SK-N-MC (cell line): Measurements from ENCODE around the gene ATP8B3.

Experiments used
- EZH2 ChIP-seq: fragments of 200-600 bp; sonication (generic); IDR thresholded peaks from one replicate; pipeline ENCODE4 v1.6.1; 2017; ENCODE audit warnings: antibody characterized with exemption
- FOXP2 ChIP-seq: optimal IDR thresholded peaks from 2 replicates; pipeline ENCODE3; 2011; ENCODE audit warnings: mild to moderate bottlenecking, moderate library complexity; ENCODE audit not compliant: insufficient read depth; ENCODE audit errors: extremely low read length, control extremely low read depth
- POLR2AphosphoS5 ChIP-seq: IDR thresholded peaks from 2 replicates; pipeline ENCODE4 v1.6.1; 2012; ENCODE audit warnings: mild to moderate bottlenecking, low read depth, low read length, borderline replicate concordance

DNA sequence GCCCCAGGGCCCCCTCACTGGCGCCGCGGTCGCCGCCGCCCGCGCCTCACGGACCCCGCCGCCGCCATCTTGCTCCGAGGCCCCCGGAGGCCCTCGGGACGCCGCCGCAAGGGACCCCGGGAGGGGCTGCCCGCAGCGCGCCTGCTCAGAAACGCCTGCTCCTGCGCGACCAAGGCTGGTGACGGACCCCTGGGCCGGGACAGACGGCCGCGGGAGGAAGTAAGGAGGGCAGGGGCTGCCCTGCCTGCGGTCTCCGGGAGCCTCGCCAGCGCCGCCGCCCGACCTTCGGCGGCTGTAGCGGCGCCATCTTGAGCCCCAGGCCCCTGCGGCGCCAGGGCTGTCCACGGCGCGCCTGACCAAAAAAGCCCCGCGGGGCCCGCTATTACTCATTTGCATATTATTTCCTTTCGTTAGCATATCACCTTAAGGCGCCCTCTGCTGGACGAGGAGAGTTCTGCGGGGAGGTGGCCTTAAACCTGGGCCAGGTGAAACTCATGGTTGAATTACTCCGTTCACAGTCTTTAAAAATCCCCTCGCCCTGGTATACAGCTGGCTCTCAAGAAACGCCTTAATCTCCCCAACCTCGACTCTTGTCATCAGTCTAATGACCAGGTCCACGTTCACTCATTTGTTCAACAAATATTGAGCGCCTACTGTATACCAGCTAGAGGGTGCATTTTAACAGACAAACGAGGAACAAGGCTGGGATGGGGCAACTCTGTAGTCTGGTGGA lies 36.5 kb upstream of the ATP8B3 start, which contains the start of gene REXO1:
- peak; percentile 9; the same call in 1 of the 2 replicates for TF ChIP-seq POLR2AphosphoS5
- TF ChIP-seq EZH2: no peak
- TF ChIP-seq FOXP2: no peak
